C4-2B (cell line): Measurements from ENCODE around the gene BUD31.

ENCODE experiments used
- CTCF ChIP-seq: fragments of 450-650 bp; conservative IDR thresholded peaks from 2 replicates; pipeline ENCODE4 v1.5.1; 2017; ENCODE audit warnings: mild to moderate bottlenecking
- ZFX ChIP-seq: fragments of 450-650 bp; IDR thresholded peaks from 2 replicates; pipeline ENCODE4 v1.6.1; 2017

- TF ChIP-seq CTCF, result no peak
- no peak for TF ChIP-seq ZFX
Measured at GRCh38 chr7:99419323-99420021, 10.7 kb downstream of the BUD31 start.
